Measurements from ENCODE around the gene PRR23B.

Gene PRR23B

GRCh38 chr3:138971766-138972320 is 48.9 kb downstream of the PRR23B start:
- Histone ChIP-seq H3K79me2 (ENCODE audit: insufficient read depth, low read depth) (no peaks in the 10 kb centered on the region), H3K4me2 (no peak overlapping the region)

More at GRCh38 chr3:138971766-138972320, 48.9 kb downstream of the PRR23B start:
- no peak overlapping the region for H2AFZ ChIP-seq (ENCODE audit: low read depth)
- H3K9ac ChIP-seq, result no peak overlapping the region
- no peaks in the 10 kb centered on the region for H4K20me1 ChIP-seq (ENCODE audit: insufficient read depth)
- TF ChIP-seq CTCF (conservative IDR thresholded peaks at IDR 0.05; ENCODE audit: low read depth, low read length), result no peak
- no peaks in the 10 kb centered on the region for H3K27me3 ChIP-seq (ENCODE audit: insufficient read depth, low read depth)
- no peaks in the 10 kb centered on the region for H3K36me3 ChIP-seq (ENCODE audit: insufficient read depth)
- H3K4me1 ChIP-seq (ENCODE audit: low read depth, poor library complexity, severe bottlenecking), result no peaks in the 10 kb centered on the region
- H3K27ac ChIP-seq, result no peak overlapping the region
- no peak overlapping the region for H3K4me3 ChIP-seq (IDR thresholded peaks at IDR 0.05; ENCODE audit: insufficient read depth, low read depth, low read length)
